ENCODE data around the gene SOX6. TPM values are rescaled to one million over a fixed set of nuclear protein-coding genes. Genes with fewer than 3 reads are reported as not detected.

SOX6 gene
- total and polyA plus RNA-seq, 4 donors, result 26.6 to 51.6 (median 38.6) TPM

DNA sequence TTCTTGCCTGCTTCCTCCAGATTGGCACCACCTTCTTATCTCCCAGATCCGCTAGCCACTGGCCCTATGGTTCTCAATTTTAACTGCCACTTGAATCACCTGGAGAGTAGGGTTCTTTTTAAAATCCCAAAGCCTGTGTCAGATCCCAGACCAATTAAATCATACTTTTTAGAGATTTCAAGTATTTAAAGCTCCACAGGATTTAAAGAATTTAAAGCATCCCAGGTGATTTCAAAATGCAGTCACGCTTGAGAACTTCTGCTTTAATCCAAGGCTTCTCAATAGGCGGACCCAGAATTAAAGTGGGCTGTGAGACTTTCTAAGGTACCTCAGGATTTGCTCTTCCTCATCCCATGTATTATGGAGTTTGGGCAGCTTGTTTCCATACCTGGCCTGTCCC lies 400.0 kb downstream of the SOX6 start:
- H3K4me1 ChIP-seq (ENCODE audit: control insufficient read depth, insufficient read depth, low read length), result no peaks in the 10 kb centered on the region
- no peak overlapping the region for H3K4me3 ChIP-seq (ENCODE audit: low read depth, low read length)
- no peak for DNase-seq (ENCODE audit: low read depth in 4 of 6, low spot score in 6 of 6)
- WGBS (ENCODE audit: insufficient coverage), result 100% methylated on average over 3 of the region's 3 CpGs
- no peaks in the 10 kb centered on the region for H3K9me3 ChIP-seq (ENCODE audit: control insufficient read depth, insufficient read depth, low read length)
- H3K27me3 ChIP-seq (ENCODE audit: control insufficient read depth, insufficient read depth, low read length), result no peaks in the 10 kb centered on the region
- H3K36me3 ChIP-seq (ENCODE audit: control insufficient read depth, insufficient read depth, low read length), result no peaks in the 10 kb centered on the region
- H3K27ac ChIP-seq (ENCODE audit: low read depth, low read length), result no peak overlapping the region

DNA sequence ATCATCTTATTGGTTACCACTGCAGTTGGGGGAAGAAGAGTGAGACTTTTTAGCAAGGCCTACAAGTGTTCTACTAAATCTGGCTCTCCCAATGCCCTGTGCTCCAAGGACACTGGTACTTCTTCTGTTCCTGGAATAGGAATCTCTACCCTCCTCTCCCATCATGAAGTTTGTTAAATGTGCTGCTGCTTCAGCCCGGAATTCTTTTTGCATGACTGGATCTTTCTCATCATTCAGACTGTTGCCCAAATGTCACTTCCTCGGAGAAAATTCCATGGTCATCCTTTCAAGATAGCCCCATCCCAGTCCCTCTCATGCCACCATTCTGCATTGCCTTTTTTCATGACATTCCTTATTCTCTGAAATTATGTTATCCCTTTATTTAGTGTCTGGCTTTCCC lies 400.8 kb downstream of the SOX6 start:
- Histone ChIP-seq H3K27ac (ENCODE audit: low read depth, low read length) (no peak overlapping the region), H3K4me3 (ENCODE audit: low read depth, low read length) (no peak overlapping the region), H3K27me3 (ENCODE audit: control insufficient read depth, insufficient read depth, low read length) (no peaks in the 10 kb centered on the region), H3K36me3 (ENCODE audit: control insufficient read depth, insufficient read depth, low read length) (no peaks in the 10 kb centered on the region), H3K9me3 (ENCODE audit: control insufficient read depth, insufficient read depth, low read length) (no peaks in the 10 kb centered on the region), H3K4me1 (ENCODE audit: control insufficient read depth, insufficient read depth, low read length) (no peaks in the 10 kb centered on the region)
- DNase-seq (ENCODE audit: low read depth in 4 of 6, low spot score in 6 of 6), result no peak
- 43% methylated on average over 2 of the region's 2 CpGs for WGBS (ENCODE audit: insufficient coverage)

DNA sequence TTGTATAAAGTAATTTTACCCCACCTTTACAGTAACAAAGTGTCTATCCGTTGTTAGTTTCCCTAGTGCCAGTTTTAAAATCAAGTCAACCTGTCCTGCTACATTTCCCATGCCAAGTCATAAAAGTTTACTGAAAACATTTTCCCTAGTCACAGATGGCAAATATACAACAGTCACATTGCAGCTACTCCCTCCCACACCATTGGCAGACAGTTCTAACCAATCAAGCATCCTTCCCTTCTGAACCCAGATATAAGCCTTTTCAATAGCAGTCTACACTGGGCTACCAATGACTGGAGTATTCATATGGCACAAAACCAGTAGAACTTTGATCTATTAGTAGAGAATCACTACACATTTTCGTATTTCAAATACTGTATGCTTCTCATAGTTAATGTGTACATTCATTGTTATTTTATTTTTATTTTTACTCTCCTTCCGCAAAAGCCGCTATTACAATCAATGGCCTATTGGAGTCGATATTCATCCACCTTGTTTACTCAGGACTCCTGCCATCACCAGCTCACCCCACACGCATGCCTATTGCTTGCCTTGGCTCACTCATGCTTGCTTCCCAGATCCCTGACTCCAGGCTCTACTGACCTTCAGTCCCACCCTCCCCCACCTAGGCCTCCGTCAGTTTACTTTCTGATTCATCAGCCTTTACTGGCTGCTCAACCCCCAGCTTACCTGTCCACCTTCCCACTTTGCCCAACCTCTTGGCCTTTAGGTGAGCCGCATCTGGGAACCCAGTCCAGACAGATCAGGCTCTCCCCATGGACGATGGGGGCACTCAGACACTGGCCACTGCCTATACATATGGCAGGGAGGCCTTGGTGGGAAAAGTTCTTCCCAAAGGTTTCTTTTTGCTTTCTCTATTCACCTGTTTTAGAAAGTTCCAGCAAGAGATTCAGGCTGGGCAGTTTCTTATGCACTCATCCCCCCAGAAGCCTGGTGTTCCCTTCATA lies 408.4 kb downstream of the SOX6 start:
- H3K27me3 ChIP-seq (ENCODE audit: control insufficient read depth, insufficient read depth, low read length), result no peaks in the 10 kb centered on the region
- 98% methylated on average over 7 of the region's 9 CpGs for WGBS (ENCODE audit: insufficient coverage)
- H3K27ac ChIP-seq (ENCODE audit: low read depth, low read length), result no peak overlapping the region
- H3K4me3 ChIP-seq (ENCODE audit: low read depth, low read length), result no peak overlapping the region
- peaks cover 3% of the 10 kb centered on the region for H3K9me3 ChIP-seq (ENCODE audit: control insufficient read depth, insufficient read depth, low read length)
- no peak for DNase-seq (ENCODE audit: low read depth in 4 of 6, low spot score in 6 of 6)
- no peaks in the 10 kb centered on the region for H3K4me1 ChIP-seq (ENCODE audit: control insufficient read depth, insufficient read depth, low read length)
- no peaks in the 10 kb centered on the region for H3K36me3 ChIP-seq (ENCODE audit: control insufficient read depth, insufficient read depth, low read length)

DNA sequence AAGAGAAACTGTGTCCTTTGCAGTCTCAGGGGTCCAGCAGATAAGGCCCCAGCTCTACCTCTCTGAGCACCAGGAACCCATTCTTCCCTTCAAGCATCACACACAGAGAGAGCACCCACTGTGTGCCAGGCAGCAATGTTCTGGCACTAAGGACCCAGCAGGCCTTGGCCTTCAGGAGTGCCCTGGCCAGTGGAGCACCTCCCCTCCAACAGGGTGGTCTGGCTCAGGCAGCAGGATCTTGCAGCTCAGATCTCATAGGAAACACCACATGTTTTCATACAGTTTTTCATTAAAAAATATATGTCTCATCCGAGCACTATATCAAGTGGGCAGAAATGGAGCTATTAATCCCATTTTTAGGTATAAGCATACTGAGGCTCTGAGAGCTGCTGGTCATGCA lies 410.6 kb downstream of the SOX6 start:
- WGBS (ENCODE audit: insufficient coverage), result no CpG with 5 or more reads among the region's 1 CpG
- H3K27ac ChIP-seq (ENCODE audit: low read depth, low read length), result no peak overlapping the region
- no peak overlapping the region for H3K4me3 ChIP-seq (ENCODE audit: low read depth, low read length)
- no peak for DNase-seq (ENCODE audit: low read depth in 4 of 6, low spot score in 6 of 6)
- H3K36me3 ChIP-seq (ENCODE audit: control insufficient read depth, insufficient read depth, low read length), result no peaks in the 10 kb centered on the region
- peaks cover 5% of the 10 kb centered on the region for H3K4me1 ChIP-seq (ENCODE audit: control insufficient read depth, insufficient read depth, low read length)
- peaks cover 3% of the 10 kb centered on the region for H3K9me3 ChIP-seq (ENCODE audit: control insufficient read depth, insufficient read depth, low read length)
- peaks cover 2% of the 10 kb centered on the region for H3K27me3 ChIP-seq (ENCODE audit: control insufficient read depth, insufficient read depth, low read length)

DNA sequence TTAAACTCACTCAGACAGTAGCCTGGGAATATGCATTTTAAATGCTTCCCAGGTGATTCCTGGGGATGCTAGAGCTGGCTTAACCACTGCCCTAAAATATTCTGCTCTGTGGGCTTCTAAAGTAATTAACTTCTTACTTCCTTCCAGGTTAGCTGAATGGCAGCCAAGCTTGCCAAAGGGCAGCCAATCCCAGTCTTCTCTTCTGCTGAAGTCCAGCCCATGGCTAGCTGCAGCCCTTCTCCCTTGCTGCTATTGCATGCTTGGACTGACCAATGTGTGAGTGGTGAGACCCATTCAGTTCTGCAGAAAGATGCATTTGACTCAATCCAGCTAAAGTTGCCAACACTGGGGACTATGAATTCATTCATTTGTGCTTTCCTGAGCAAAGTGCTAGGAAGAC lies 411.9 kb downstream of the SOX6 start:
- Histone ChIP-seq H3K9me3 (ENCODE audit: control insufficient read depth, insufficient read depth, low read length) (peaks cover 3% of the 10 kb centered on the region), H3K27me3 (ENCODE audit: control insufficient read depth, insufficient read depth, low read length) (peaks cover 8% of the 10 kb centered on the region), H3K36me3 (ENCODE audit: control insufficient read depth, insufficient read depth, low read length) (no peaks in the 10 kb centered on the region), H3K4me1 (ENCODE audit: control insufficient read depth, insufficient read depth, low read length) (peaks cover 5% of the 10 kb centered on the region), H3K4me3 (ENCODE audit: low read depth, low read length) (no peak overlapping the region), H3K27ac (ENCODE audit: low read depth, low read length) (no peak overlapping the region)
- DNase-seq (ENCODE audit: low read depth in 4 of 6, low spot score in 6 of 6), result peak in 1 of 6 donors; percentile 21

DNA sequence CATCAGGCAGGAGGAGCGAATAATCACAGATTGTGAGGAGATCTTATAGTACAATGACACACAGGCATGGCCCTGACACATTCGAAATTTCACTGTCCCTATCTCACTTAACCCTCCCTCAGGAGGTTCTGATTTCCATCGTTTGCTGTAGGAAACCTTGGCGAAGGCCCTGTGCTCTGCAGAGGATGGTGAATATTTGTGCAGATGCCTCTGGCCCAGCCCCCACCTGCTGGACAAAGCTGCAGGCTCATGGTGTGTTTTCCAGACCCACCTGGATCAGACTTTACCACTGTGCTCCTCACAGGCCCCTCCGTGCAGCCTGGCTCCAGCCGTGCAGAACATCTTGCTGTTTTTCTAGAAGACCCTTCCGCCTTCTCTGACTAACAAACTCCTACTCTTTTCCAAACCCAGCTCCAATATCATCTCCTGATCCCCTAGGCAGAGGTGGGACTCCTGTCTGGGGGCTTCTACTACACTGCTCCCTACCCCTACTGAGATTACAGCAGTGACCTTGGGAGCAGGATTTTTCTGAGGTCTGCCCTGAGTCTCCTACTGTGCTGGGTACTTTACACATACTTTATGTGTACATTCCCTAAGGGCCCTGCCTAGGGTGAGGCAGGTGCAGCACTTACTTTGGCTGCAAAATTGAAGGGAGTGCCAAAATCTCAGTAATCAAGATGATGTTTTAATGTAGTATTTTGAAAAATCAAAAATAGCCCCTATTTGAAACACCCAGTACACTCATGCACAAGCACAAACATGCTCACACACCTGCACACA lies 412.7 kb downstream of the SOX6 start:
- 85% methylated on average over 6 of the region's 7 CpGs for WGBS (ENCODE audit: insufficient coverage)
- Histone ChIP-seq H3K4me1 (ENCODE audit: control insufficient read depth, insufficient read depth, low read length) (peaks cover 6% of the 10 kb centered on the region), H3K9me3 (ENCODE audit: control insufficient read depth, insufficient read depth, low read length) (peaks cover 3% of the 10 kb centered on the region), H3K4me3 (ENCODE audit: low read depth, low read length) (no peak overlapping the region), H3K27me3 (ENCODE audit: control insufficient read depth, insufficient read depth, low read length) (peaks cover 8% of the 10 kb centered on the region), H3K36me3 (ENCODE audit: control insufficient read depth, insufficient read depth, low read length) (no peaks in the 10 kb centered on the region), H3K27ac (ENCODE audit: low read depth, low read length) (no peak overlapping the region)
- no peak for DNase-seq (ENCODE audit: low read depth in 4 of 6, low spot score in 6 of 6)

DNA sequence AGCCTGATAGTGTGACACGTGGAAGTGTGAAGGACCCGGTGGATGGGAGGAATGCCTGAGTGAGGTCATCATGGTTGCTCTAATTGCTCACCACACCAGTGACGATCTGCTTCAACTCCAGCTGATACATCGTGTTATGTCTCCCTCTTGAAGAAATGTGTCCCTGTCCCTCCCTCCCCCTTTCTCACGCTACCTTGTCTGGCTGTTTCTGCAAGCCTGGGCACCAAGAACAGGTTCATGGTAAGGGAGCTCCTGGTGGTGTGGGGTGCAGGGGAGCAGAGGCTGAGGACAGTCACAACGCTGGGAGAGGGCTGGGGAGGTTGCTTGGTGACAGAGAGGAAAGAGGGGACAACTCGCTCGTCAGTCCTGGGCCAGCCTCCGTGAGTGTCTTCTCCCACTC lies 413.4 kb downstream of the SOX6 start:
- DNase-seq (ENCODE audit: low read depth in 4 of 6, low spot score in 6 of 6), result no peak
- Histone ChIP-seq H3K4me3 (ENCODE audit: low read depth, low read length) (no peak overlapping the region), H3K36me3 (ENCODE audit: control insufficient read depth, insufficient read depth, low read length) (no peaks in the 10 kb centered on the region), H3K27me3 (ENCODE audit: control insufficient read depth, insufficient read depth, low read length) (peaks cover 8% of the 10 kb centered on the region), H3K4me1 (ENCODE audit: control insufficient read depth, insufficient read depth, low read length) (peaks cover 12% of the 10 kb centered on the region), H3K9me3 (ENCODE audit: control insufficient read depth, insufficient read depth, low read length) (peaks cover 3% of the 10 kb centered on the region), H3K27ac (ENCODE audit: low read depth, low read length) (no peak overlapping the region)
- 92% methylated on average over 5 of the region's 9 CpGs for WGBS (ENCODE audit: insufficient coverage)

DNA sequence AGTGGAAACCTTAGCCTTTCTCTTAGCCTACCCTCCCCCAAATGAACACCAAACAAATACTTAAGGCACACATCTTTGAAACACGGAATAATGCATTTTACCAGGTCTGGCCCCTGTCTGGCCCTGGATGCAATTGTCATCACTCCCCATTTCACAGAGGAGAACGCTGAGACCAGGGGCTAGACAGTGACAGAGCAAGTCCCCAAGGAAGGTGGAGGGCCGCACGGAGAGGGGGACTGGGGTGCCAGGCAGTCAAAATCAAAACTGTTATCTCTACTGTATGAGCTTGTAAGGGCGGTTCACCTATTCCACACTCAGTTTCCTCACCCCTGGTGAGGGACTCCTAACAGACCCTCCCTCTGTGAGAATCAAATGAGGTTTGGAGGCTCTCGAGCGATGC lies 414.2 kb downstream of the SOX6 start:
- 100% methylated on average over 1 of the region's 7 CpGs for WGBS (ENCODE audit: insufficient coverage)
- peaks cover 8% of the 10 kb centered on the region for H3K27me3 ChIP-seq (ENCODE audit: control insufficient read depth, insufficient read depth, low read length)
- H3K36me3 ChIP-seq (ENCODE audit: control insufficient read depth, insufficient read depth, low read length), result no peaks in the 10 kb centered on the region
- no peak overlapping the region for H3K4me3 ChIP-seq (ENCODE audit: low read depth, low read length)
- H3K9me3 ChIP-seq (ENCODE audit: control insufficient read depth, insufficient read depth, low read length), result peaks cover 3% of the 10 kb centered on the region
- peaks cover 18% of the 10 kb centered on the region for H3K4me1 ChIP-seq (ENCODE audit: control insufficient read depth, insufficient read depth, low read length)
- no peak overlapping the region for H3K27ac ChIP-seq (ENCODE audit: low read depth, low read length)
- no peak for DNase-seq (ENCODE audit: low read depth in 4 of 6, low spot score in 6 of 6)

DNA sequence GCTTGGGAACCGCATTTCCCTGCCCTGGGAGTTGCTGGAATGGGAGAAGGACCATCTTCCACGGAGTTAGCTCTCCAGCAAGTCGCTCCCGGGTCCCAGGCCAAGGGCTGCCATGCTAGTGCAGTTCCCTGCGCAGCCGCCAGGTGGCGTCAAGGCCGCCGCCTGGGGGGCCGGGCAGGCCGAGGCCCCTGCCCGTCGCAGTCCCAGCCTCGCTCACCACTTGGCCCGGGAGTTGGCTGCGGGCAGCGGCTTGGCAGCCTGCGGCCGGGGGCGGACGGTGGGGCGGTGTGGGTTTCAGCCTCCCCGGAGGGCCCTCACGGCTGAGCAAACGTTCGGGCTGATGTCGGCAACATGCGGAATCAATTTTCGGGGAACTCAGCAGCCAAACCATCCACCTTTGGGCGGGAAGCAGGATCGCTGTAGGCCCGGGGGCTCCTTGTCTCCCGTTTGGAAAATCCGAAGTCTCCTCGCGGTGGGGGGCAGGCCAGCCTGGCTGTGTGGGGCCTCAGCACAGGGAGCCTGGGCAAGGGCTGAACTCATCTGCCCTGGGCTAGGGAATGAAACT lies 415.1 kb downstream of the SOX6 start:
- H3K27me3 ChIP-seq (ENCODE audit: control insufficient read depth, insufficient read depth, low read length), result peaks cover 8% of the 10 kb centered on the region
- DNase-seq (ENCODE audit: low read depth in 4 of 6, low spot score in 6 of 6), result peak in 2 of 6 donors; percentile 31 to 46
- no peak overlapping the region for H3K4me3 ChIP-seq (ENCODE audit: low read depth, low read length)
- no peak overlapping the region for H3K27ac ChIP-seq (ENCODE audit: low read depth, low read length)
- H3K4me1 ChIP-seq (ENCODE audit: control insufficient read depth, insufficient read depth, low read length), result peaks cover 18% of the 10 kb centered on the region
- no peaks in the 10 kb centered on the region for H3K9me3 ChIP-seq (ENCODE audit: control insufficient read depth, insufficient read depth, low read length)
- H3K36me3 ChIP-seq (ENCODE audit: control insufficient read depth, insufficient read depth, low read length), result no peaks in the 10 kb centered on the region
- WGBS (ENCODE audit: insufficient coverage), result 24% methylated on average over 36 of the region's 36 CpGs

All from spinal cord (tissue), 10 donors.